ENCODE results near the gene AMY2B.
A peak's percentile ranks its signal among the peaks of the same experiment; 100 is the strongest.
"Not testable (repeated sequence)": the region's sequence is repeated elsewhere in the genome, so short reads cannot be mapped to it uniquely, and the experiment has no call there.

AMY2B gene

GRCh38 chr1:103571289-103571688 is at the start of gene AMY2B:
Gene AMY2B (plus strand): TSS chr1:103571589. CDS start chr1:103571603, 14 bp downstream.
- H3K4me3 ChIP-seq, H4K20me1 ChIP-seq, H3K27ac ChIP-seq, H3K4me2 ChIP-seq, H3K9ac ChIP-seq, H3K27me3 ChIP-seq: not testable (repeated sequence)
- Histone ChIP-seq H3K36me3 (peaks cover 0 to 20% (median 12%) of the 10 kb centered on the region in 11 experiments; a peak in 17 of 22 replicates), H3K9me3 (replicated peaks in 1 of 11) (peaks cover 0 to 15% (median 12%) of the 10 kb centered on the region in 11 experiments; a peak in 14 of 22 replicates), H3K4me1 (peaks cover 0 to 11% (median 2%) of the 10 kb centered on the region in 10 experiments; a peak in 7 of 20 replicates)

GRCh38 chr1:103523346-103523745 is 48.0 kb upstream of the AMY2B start:
- H3K9ac ChIP-seq, result no peak overlapping the region
- no peak for TF ChIP-seq Cebpa-rat (IDR thresholded peaks at IDR 0.05)
- H3K27me3 ChIP-seq, result no peaks in the 10 kb centered on the region
- H3K4me2 ChIP-seq, result no peak overlapping the region
- H3K4me3 ChIP-seq, result no peak overlapping the region
- no peaks in the 10 kb centered on the region for H3K9me3 ChIP-seq (replicated peaks in 1 of 11)
- H3K36me3 ChIP-seq, result peaks cover 3 to 9% (median 8%) of the 10 kb centered on the region in 11 experiments; a peak in 13 of 22 replicates
- no peak overlapping the region for H3K27ac ChIP-seq
- peaks cover 0 to 21% (median 5%) of the 10 kb centered on the region in 11 experiments; a peak in 7 of 22 replicates for H4K20me1 ChIP-seq
- H3K4me1 ChIP-seq, result peaks cover 10 to 25% (median 23%) of the 10 kb centered on the region in 10 experiments; a peak in 19 of 20 replicates

- Histone ChIP-seq H3K36me3 (peaks cover 19 to 27% (median 24%) of the 10 kb centered on the region in 11 experiments), H3K4me1 (peaks cover 10 to 37% (median 24%) of the 10 kb centered on the region in 10 experiments; a peak in 19 of 20 replicates), H3K9me3 (replicated peaks in 1 of 11) (peaks cover 0 to 7% (median under 1%) of the 10 kb centered on the region in 11 experiments; a peak in 6 of 22 replicates), H3K9ac (peak overlapping the region; percentile 29 to 65 (median 51); a peak in 16 of 22 replicates), H3K4me2 (peak overlapping the region; percentile 65 to 92 (median 82)), H3K27me3 (no peaks in the 10 kb centered on the region), H4K20me1 (peaks cover 0 to 36% (median 8%) of the 10 kb centered on the region in 11 experiments; a peak in 10 of 22 replicates), H3K4me3 (peak overlapping the region; percentile 44 to 93 (median 55)), H3K27ac (peak overlapping the region in 2 of 11 experiments; percentile 43 to 94; a peak in 8 of 22 replicates)
- TF ChIP-seq Cebpa-rat (IDR thresholded peaks at IDR 0.05), result no peak
These were observed 46.2 kb upstream of the AMY2B start for GRCh38 chr1:103525114-103525606.

- Histone ChIP-seq H3K36me3 (peaks cover 26 to 34% (median 31%) of the 10 kb centered on the region in 11 experiments), H3K9ac (peak within 1 kb of the TSS; percentile 87 to 95 (median 91)), H3K4me2 (peak within 1 kb of the TSS; percentile 73 to 96 (median 86)), H3K27me3 (no peaks in the 10 kb centered on the region), H3K4me1 (peaks cover 10 to 37% (median 24%) of the 10 kb centered on the region in 10 experiments; a peak in 19 of 20 replicates), H3K4me3 (peak within 1 kb of the TSS; percentile 71 to 98 (median 88)), H3K27ac (peak within 1 kb of the TSS; percentile 87 to 98 (median 94)), H4K20me1 (peaks cover 0 to 40% (median 15%) of the 10 kb centered on the region in 11 experiments; a peak in 11 of 22 replicates), H3K9me3 (replicated peaks in 1 of 11) (peaks cover 0 to 14% (median 5%) of the 10 kb centered on the region in 11 experiments; a peak in 10 of 22 replicates)
- no peak for TF ChIP-seq Cebpa-rat (IDR thresholded peaks at IDR 0.05)
These were observed 45.5 kb upstream of the AMY2B start, which contains the start of gene RNPC3 for GRCh38 chr1:103525607-103526507. Gene RNPC3 (plus strand): TSS chr1:103525699. CDS start chr1:103526071, 372 bp downstream.

- Histone ChIP-seq H3K27ac (peak overlapping the region in 1 of 11 experiments; percentile 95; a peak in 1 of 22 replicates), H3K9me3 (replicated peaks in 1 of 11) (peaks cover 0 to 14% (median 6%) of the 10 kb centered on the region in 11 experiments; a peak in 10 of 22 replicates), H4K20me1 (peaks cover 0 to 55% (median 27%) of the 10 kb centered on the region in 11 experiments; a peak in 13 of 22 replicates), H3K27me3 (no peaks in the 10 kb centered on the region), H3K4me2 (peak overlapping the region; percentile 64 to 96 (median 83); a peak in 21 of 22 replicates), H3K4me1 (peaks cover 10 to 37% (median 24%) of the 10 kb centered on the region in 10 experiments; a peak in 19 of 20 replicates), H3K9ac (peak overlapping the region in 7 of 11 experiments; percentile 87 to 95 (median 91); a peak in 10 of 22 replicates), H3K4me3 (peak overlapping the region; percentile 71 to 98 (median 88); a peak in 18 of 20 replicates), H3K36me3 (peaks cover 37 to 48% (median 44%) of the 10 kb centered on the region in 11 experiments)
- TF ChIP-seq Cebpa-rat (IDR thresholded peaks at IDR 0.05), result no peak
These were observed 44.1 kb upstream of the AMY2B start for GRCh38 chr1:103527331-103527730.

GRCh38 chr1:103529746-103530145 is 41.6 kb upstream of the AMY2B start:
- no peak for TF ChIP-seq Cebpa-rat (IDR thresholded peaks at IDR 0.05)
- H3K36me3 ChIP-seq, result peaks cover 46 to 73% (median 66%) of the 10 kb centered on the region in 11 experiments
- no peaks in the 10 kb centered on the region for H3K27me3 ChIP-seq
- H3K9ac ChIP-seq, result no peak overlapping the region
- no peak overlapping the region for H3K4me3 ChIP-seq
- no peak overlapping the region for H3K27ac ChIP-seq
- peaks cover 9 to 77% (median 48%) of the 10 kb centered on the region in 11 experiments; a peak in 17 of 22 replicates for H4K20me1 ChIP-seq
- H3K4me2 ChIP-seq, result peak overlapping the region in 2 of 11 experiments; percentile 0 to 7; a peak in 2 of 22 replicates
- peaks cover 0 to 14% (median 6%) of the 10 kb centered on the region in 11 experiments; a peak in 10 of 22 replicates for H3K9me3 ChIP-seq (replicated peaks in 1 of 11)
- peaks cover 8 to 41% (median 23%) of the 10 kb centered on the region in 10 experiments; a peak in 19 of 20 replicates for H3K4me1 ChIP-seq

GRCh38 chr1:103538226-103538625 is 33.2 kb upstream of the AMY2B start:
- no peak overlapping the region for H3K4me2 ChIP-seq
- H3K9ac ChIP-seq, result no peak overlapping the region
- peaks cover 0 to 29% (median 12%) of the 10 kb centered on the region in 11 experiments; a peak in 15 of 22 replicates for H4K20me1 ChIP-seq
- TF ChIP-seq Cebpa-rat (IDR thresholded peaks at IDR 0.05), result no peak
- no peaks in the 10 kb centered on the region for H3K9me3 ChIP-seq (replicated peaks in 1 of 11)
- H3K4me3 ChIP-seq, result no peak overlapping the region
- no peaks in the 10 kb centered on the region for H3K27me3 ChIP-seq
- H3K4me1 ChIP-seq, result 0 out of 20 replicates have a peak, but pooled peaks cover 0 to 1% (median 0%) of the 10 kb centered on the region in 10 experiments
- peaks cover 83 to 99% (median 95%) of the 10 kb centered on the region in 11 experiments for H3K36me3 ChIP-seq
- H3K27ac ChIP-seq, result no peak overlapping the region

- Histone ChIP-seq H3K4me3 (no peak overlapping the region), H3K9me3 (replicated peaks in 1 of 11) (no peaks in the 10 kb centered on the region), H3K36me3 (peaks cover 80 to 96% (median 89%) of the 10 kb centered on the region in 11 experiments), H4K20me1 (peaks cover 0 to 12% (median 0%) of the 10 kb centered on the region in 11 experiments; a peak in 3 of 22 replicates), H3K9ac (no peak overlapping the region), H3K4me2 (no peak overlapping the region), H3K27ac (no peak overlapping the region), H3K4me1 (no peaks in the 10 kb centered on the region), H3K27me3 (no peaks in the 10 kb centered on the region)
- no peak for TF ChIP-seq Cebpa-rat (IDR thresholded peaks at IDR 0.05)
These were observed 30.0 kb upstream of the AMY2B start for GRCh38 chr1:103541431-103541830.
